Occipital lobe (tissue), 2 donors: ENCODE data around the gene ZBTB16. TPM values are rescaled to one million over a fixed set of nuclear protein-coding genes. Genes with fewer than 3 reads are reported as not detected.

Source experiments
- DNase-seq: peaks from one replicate; lab custom pipeline; 2025; lab: John Stamatoyannopoulos, UW
- total RNA-seq: library from RNA; depleted of rRNA; stranded (reverse); fragments of >200 nt; gene quantifications from one replicate; pipeline ENCODE4 v1.2.3, GENCODE V29; 2014

ZBTB16 gene
- total RNA-seq, 1 donor from 2014 or later, result 9.7 TPM

GRCh38 chr11:114237321-114238280 is 178.1 kb downstream of the ZBTB16 start:
- DNase-seq, result no peak

- DNase-seq, result no peak
Measured at GRCh38 chr11:114239753-114240161, 180.2 kb downstream of the ZBTB16 start.

DNA sequence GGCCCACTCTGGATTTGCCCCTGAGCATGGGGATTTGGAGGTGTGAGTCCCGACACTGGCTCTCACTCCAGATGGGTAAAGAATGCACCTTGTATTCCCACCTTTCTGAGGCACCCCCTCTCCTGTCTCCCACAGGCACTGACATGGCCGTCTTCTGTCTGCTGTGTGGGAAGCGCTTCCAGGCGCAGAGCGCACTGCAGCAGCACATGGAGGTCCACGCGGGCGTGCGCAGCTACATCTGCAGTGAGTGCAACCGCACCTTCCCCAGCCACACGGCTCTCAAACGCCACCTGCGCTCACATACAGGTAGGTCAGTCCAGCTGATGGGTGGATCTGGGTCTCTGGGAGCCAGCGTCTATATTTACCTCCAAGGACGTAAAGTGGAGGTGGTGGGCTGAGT is 182.5 kb downstream of the ZBTB16 start:
- no peak for DNase-seq

GRCh38 chr11:114243461-114244372 is 184.2 kb downstream of the ZBTB16 start:
- peak; percentile 57 for DNase-seq

- DNase-seq, result no peak
Measured at GRCh38 chr11:114244726-114245394, 185.3 kb downstream of the ZBTB16 start.

- no peak for DNase-seq
Measured at GRCh38 chr11:114246321-114247069, 187.0 kb downstream of the ZBTB16 start.

DNA sequence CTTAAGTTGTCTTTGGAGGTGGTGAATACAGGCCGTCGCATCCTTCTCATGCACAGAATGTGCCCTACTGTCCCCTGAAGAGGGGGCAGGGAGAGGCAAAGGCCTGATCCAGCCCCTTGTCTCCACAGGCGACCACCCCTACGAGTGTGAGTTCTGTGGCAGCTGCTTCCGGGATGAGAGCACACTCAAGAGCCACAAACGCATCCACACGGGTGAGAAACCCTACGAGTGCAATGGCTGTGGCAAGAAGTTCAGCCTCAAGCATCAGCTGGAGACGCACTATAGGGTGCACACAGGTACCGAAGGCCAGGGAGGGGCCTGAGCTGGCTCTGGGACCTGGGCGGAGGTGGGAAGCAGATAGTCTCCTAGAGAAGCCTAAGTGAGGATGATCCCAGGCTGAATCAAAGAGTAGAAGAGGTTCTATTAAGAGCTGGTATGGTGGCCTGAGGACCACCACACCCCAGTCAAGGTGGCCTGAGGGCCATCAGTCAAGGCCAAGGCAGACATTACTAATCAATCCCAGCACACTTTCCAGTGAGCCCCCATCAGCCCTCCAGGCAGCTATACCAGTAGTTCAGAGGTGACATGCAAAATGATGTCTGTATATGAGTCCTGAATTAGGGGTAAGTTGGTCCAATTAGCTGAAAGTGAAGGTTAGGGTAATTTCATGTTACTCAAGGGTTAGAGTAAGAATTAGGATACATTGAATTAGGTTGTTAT is 187.7 kb downstream of the ZBTB16 start:
- no peak for DNase-seq

DNA sequence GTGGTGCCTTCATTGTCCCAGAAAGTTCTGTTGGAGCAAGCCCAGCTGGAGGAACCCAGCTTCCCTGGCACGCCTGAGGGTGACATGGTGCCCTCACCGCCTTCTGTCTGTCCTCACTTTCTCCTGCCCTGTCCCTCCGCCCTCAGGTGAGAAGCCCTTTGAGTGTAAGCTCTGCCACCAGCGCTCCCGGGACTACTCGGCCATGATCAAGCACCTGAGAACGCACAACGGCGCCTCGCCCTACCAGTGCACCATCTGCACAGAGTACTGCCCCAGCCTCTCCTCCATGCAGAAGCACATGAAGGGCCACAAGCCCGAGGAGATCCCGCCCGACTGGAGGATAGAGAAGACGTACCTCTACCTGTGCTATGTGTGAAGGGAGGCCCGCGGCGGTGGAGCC is 190.7 kb downstream of the ZBTB16 start:
- no peak for DNase-seq

DNA sequence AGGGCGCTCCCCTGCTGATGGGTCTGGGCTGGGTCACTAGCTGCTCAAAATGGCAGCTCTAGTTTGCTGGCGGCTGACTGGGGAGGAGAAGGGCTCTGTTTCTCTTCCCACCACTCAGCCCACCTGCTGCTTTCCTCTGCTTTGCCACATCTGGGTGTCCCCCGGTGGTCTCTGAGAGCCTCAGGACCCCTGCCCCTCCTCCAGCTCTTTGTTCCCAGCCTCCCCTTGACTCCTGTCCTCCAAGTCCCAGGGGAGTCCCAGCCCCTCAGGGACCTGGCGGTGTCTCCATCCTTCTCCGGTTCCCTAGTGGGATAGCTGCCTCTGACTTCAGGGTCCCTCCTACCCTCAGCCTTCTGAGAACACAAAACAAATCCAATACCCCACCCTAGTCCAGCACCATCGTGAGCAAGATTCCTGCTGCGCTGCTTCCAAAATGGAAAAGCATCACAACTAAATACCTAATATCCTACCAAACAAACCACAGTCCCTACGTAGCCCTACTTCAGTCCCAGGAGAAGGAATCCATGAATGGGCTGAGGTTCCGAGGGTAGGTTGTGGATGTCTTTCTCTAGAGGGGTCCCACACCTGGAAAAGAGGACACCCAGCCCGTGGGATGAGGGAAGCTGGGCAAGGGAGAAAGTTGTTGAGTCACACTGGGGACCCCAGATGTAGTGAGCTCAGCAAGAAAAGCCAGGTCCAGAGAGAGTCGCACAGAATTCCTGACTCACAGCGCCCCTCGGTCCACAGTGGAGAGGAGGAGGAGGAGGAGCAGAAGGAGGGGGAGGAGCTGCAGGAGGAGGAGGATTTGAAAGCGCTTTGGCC is 191.7 kb downstream of the ZBTB16 start:
- no peak for DNase-seq

- DNase-seq, result no peak
Measured at GRCh38 chr11:114251815-114252337, 192.4 kb downstream of the ZBTB16 start.

GRCh38 chr11:114252767-114253166 is 193.3 kb downstream of the ZBTB16 start:
- DNase-seq, result no peak

GRCh38 chr11:114253771-114254170 is 194.3 kb downstream of the ZBTB16 start:
- DNase-seq, result no peak

- DNase-seq, result no peak
Measured at GRCh38 chr11:114254571-114255146, 195.1 kb downstream of the ZBTB16 start.

DNA sequence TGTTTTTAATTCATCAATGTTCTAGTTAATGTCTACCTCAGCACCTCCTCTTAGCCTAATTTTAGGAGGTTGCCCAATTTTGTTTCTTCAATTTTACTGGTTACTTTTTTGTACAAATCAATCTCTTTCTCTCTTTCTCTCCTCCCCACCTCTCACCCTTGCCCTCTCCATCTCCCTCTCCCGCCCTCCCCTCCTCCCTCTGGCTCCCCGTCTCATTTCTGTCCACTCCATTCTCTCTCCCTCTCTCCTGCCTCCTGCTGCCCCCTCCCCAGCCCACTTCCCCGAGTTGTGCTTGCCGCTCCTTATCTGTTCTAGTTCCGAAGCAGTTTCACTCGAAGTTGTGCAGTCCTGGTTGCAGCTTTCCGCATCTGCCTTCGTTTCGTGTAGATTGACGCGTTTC is 195.8 kb downstream of the ZBTB16 start:
- no peak for DNase-seq

DNA sequence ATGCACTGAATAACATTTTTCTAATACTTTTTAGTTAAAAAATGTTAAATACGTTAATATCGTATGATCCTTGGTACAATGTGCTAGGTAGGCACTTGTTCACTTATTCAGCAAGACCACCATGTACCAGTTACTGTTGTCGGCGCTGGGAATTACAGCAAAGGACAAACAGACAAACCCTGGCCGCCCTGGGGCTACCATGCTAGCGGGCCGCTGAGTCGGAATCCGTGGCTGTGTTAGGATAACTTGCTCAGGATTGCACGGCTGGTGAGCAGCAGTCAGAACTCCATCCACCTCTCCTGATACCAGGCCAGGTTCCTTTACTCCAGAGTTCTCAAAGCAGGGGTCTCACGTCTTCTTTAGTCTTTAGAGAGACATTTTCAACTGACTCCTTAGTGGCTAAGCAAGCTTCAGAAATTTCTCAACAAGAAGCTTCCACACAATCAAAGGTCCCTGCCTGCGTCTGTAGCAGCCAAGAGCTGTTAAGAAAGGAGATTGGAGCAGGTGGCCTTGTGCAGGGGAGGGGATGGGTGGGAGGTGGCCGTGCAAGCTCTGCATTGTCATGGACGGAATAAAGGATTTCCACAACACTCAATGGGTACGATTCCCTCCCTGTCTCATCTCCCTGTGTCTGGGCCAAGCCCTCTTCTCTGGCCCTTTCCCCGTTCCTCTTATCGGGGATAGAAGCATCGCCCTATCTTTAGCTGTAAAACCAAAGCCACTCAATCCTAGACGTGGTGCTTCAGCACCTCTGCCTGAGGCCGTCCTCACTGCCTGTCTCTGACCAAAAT is 196.9 kb downstream of the ZBTB16 start:
- DNase-seq, result no peak

GRCh38 chr11:114256967-114257286 is 197.4 kb downstream of the ZBTB16 start:
- DNase-seq, result no peak

GRCh38 chr11:114257621-114258558 is 198.4 kb downstream of the ZBTB16 start:
- peak; percentile 25 for DNase-seq
